IMR-90 (cell line): ENCODE data around the gene FHDC1. TPM values are rescaled to one million over a fixed set of nuclear protein-coding genes. Genes with fewer than 3 reads are reported as not detected.

Experiments
- ATAC-seq: fragments of 200-7000 bp; cut with Tn5 transposase; 2 replicates; pipeline ENCODE4 v1.9.1; 2020; ENCODE audit warnings: low read depth, mild to moderate bottlenecking, moderate library complexity
- BruUV-seq: library from RNA; stranded (reverse); fragments of 400-500 nt; replicated peaks from 2 replicates; lab custom pipeline; 2021; lab: Mats Ljungman, UMichigan
- CTCF ChIA-PET: fragments of 300-600 bp; formaldehyde crosslinking; extraction: SDS; loops from one replicate; lab custom pipeline; 2021; ENCODE audit warnings: antibody characterized with exemption; lab: Yijun Ruan, JAX
- POLR2A ChIA-PET: fragments of 300-600 bp; sonication (Branson Sonifier 250); formaldehyde crosslinking; loops from one replicate; lab custom pipeline; 2022; ENCODE audit warnings: antibody characterized with exemption; ENCODE audit not compliant: unreplicated experiment; lab: Charles Lee
- DNase-seq: peaks from one replicate; pipeline ENCODE4 v3.0.0; 2013
- H2AFZ ChIP-seq: replicated peaks from 2 replicates; pipeline ENCODE3; 2013; ENCODE audit warnings: low read length, mild to moderate bottlenecking; ENCODE audit not compliant: poor library complexity
- H2AK5ac ChIP-seq: 2 replicates; pipeline ENCODE4 v1.6.1; 2013; ENCODE audit warnings: low read depth, low read length, inconsistent platforms
- H2AK9ac ChIP-seq: replicated peaks from 2 replicates; pipeline ENCODE3; 2013; ENCODE audit warnings: mild to moderate bottlenecking, low read depth, low read length, moderate library complexity; ENCODE audit not compliant: poor library complexity
- H2BK120ac ChIP-seq: 2 replicates; pipeline ENCODE4 v1.6.1; 2013; ENCODE audit warnings: low read depth, low read length, inconsistent platforms
- H2BK15ac ChIP-seq: 3 replicates; pipeline ENCODE4 v1.6.1; 2013; ENCODE audit warnings: low read depth, low read length, inconsistent platforms
- H2BK20ac ChIP-seq: 2 replicates; pipeline ENCODE4 v1.6.1; 2013; ENCODE audit warnings: low read depth, mild to moderate bottlenecking, inconsistent platforms, low read length, moderate library complexity
- H2BK5ac ChIP-seq: 2 replicates; pipeline ENCODE4 v1.6.1; 2013; ENCODE audit warnings: mild to moderate bottlenecking, low read depth, low read length, inconsistent platforms; ENCODE audit not compliant: poor library complexity, severe bottlenecking
- H3K14ac ChIP-seq: replicated peaks from 2 replicates; pipeline ENCODE4 v1.6.1; 2013; ENCODE audit warnings: low read depth, low read length, inconsistent platforms
- H3K18ac ChIP-seq: 2 replicates; pipeline ENCODE4 v1.6.1; 2013; ENCODE audit warnings: low read depth, low read length, control low read depth
- H3K23ac ChIP-seq: 2 replicates; pipeline ENCODE4 v1.6.1; 2013; ENCODE audit warnings: low read depth, low read length, inconsistent platforms
- H3K27ac ChIP-seq: 2 replicates; pipeline ENCODE4 v1.5.1; 2013; ENCODE audit warnings: mild to moderate bottlenecking, control low read depth, low read length; ENCODE audit not compliant: insufficient read depth
- H3K27me3 ChIP-seq: 2 replicates; pipeline ENCODE4 v1.6.1; 2013; ENCODE audit warnings: low read length; ENCODE audit not compliant: control insufficient read depth, insufficient read depth
- H3K36me3 ChIP-seq: 2 replicates; pipeline ENCODE4 v1.6.1; 2013; ENCODE audit warnings: low read length, mixed read lengths; ENCODE audit not compliant: control insufficient read depth, insufficient read depth
- H3K4ac ChIP-seq: 2 replicates; pipeline ENCODE4 v1.6.1; 2013; ENCODE audit warnings: low read depth, low read length, inconsistent platforms
- H3K4me1 ChIP-seq: 2 replicates; pipeline ENCODE4 v1.6.1; 2013; ENCODE audit warnings: low read length, mixed read lengths; ENCODE audit not compliant: control insufficient read depth, insufficient read depth
- H3K4me2 ChIP-seq: 2 replicates; pipeline ENCODE4 v1.6.1; 2013; ENCODE audit warnings: low read depth, mild to moderate bottlenecking, control low read depth, low read length, moderate library complexity
- H3K4me3 ChIP-seq: 2 replicates; pipeline ENCODE4 v1.5.1; 2013; ENCODE audit warnings: low read depth, mild to moderate bottlenecking, control low read depth, low read length, moderate library complexity; ENCODE audit not compliant: insufficient read depth
- H3K56ac ChIP-seq: 2 replicates; pipeline ENCODE4 v1.6.1; 2013; ENCODE audit warnings: low read length, inconsistent platforms; ENCODE audit not compliant: insufficient read depth; ENCODE audit errors: extremely low read depth
- H3K79me1 ChIP-seq, 2 experiments: 2 replicates each; pipeline ENCODE4 v1.6.1; 2013; ENCODE audit warnings: low read length in 2 of 2, inconsistent platforms in 1 of 2, low read depth in 1 of 2
- H3K9ac ChIP-seq: 2 replicates; pipeline ENCODE4 v1.6.1; 2013; ENCODE audit warnings: low read depth, low read length, control low read depth
- H3K9me1 ChIP-seq: 2 replicates; pipeline ENCODE4 v1.6.1; 2013; ENCODE audit warnings: low read length, inconsistent platforms; ENCODE audit not compliant: insufficient read depth
- H3K9me3 ChIP-seq: 2 replicates; pipeline ENCODE4 v1.6.1; 2013; ENCODE audit warnings: low read length; ENCODE audit not compliant: control insufficient read depth, insufficient read depth
- H4K20me1 ChIP-seq: 2 replicates; pipeline ENCODE4 v1.6.1; 2013; ENCODE audit warnings: low read length, inconsistent platforms; ENCODE audit not compliant: insufficient read depth
- H4K5ac ChIP-seq: 2 replicates; pipeline ENCODE4 v1.6.1; 2013; ENCODE audit warnings: mild to moderate bottlenecking, low read depth, low read length, control low read depth
- H4K8ac ChIP-seq, 2 experiments: 2 replicates each; pipeline ENCODE4 v1.6.1; 2013; ENCODE audit warnings: low read depth in 2 of 2, low read length in 2 of 2, control low read depth in 1 of 2, inconsistent platforms in 1 of 2
- H4K91ac ChIP-seq: 2 replicates; pipeline ENCODE4 v1.6.1; 2013; ENCODE audit warnings: low read depth, low read length, inconsistent platforms; ENCODE audit not compliant: insufficient read depth
- BHLHE40 ChIP-seq: fragments of 150-350 bp; IDR thresholded peaks from 2 replicates; pipeline ENCODE4 v1.6.1; 2016; ENCODE audit warnings: mild to moderate bottlenecking, low read depth, low read length
- CEBPB ChIP-seq: IDR thresholded peaks from 2 replicates; pipeline ENCODE4 v1.6.1; 2012; ENCODE audit warnings: low read depth, low read length, improper control_type of control experiment
- CHD1 ChIP-seq: IDR thresholded peaks from 2 replicates; pipeline ENCODE4 v1.6.1; 2012; ENCODE audit warnings: low read depth, low read length, improper control_type of control experiment
- FOS ChIP-seq: fragments of 150-350 bp; IDR thresholded peaks from 2 replicates; pipeline ENCODE4 v1.6.1; 2016; ENCODE audit warnings: low read depth, low read length
- MAFK ChIP-seq: IDR thresholded peaks from 2 replicates; pipeline ENCODE4 v1.6.1; 2012; ENCODE audit warnings: low read depth, low read length, improper control_type of control experiment
- MXI1 ChIP-seq: IDR thresholded peaks from 2 replicates; pipeline ENCODE4 v1.6.1; 2012; ENCODE audit warnings: low read depth, mild to moderate bottlenecking, low read length, moderate library complexity, borderline replicate concordance
- NFE2L2 ChIP-seq: fragments of 150-350 bp; IDR thresholded peaks from 2 replicates; pipeline ENCODE4 v1.6.1; 2016; ENCODE audit warnings: low read depth, mild to moderate bottlenecking, low read length
- POLR2A ChIP-seq: IDR thresholded peaks from 2 replicates; pipeline ENCODE4 v1.6.1; 2012; ENCODE audit warnings: mild to moderate bottlenecking, low read depth, low read length
- RAD21 ChIP-seq: IDR thresholded peaks from 2 replicates; pipeline ENCODE4 v1.6.1; 2012; ENCODE audit warnings: low read length, improper control_type of control experiment
- RCOR1 ChIP-seq: IDR thresholded peaks from 2 replicates; pipeline ENCODE4 v1.6.1; 2012; ENCODE audit warnings: mild to moderate bottlenecking, low read length, improper control_type of control experiment; ENCODE audit not compliant: insufficient replicate concordance
- RFX5 ChIP-seq: IDR thresholded peaks from 2 replicates; pipeline ENCODE4 v1.8.0; 2012; ENCODE audit warnings: low read depth, mild to moderate bottlenecking, low read length, moderate library complexity
- WGBS, 2 experiments: methylation state at CpG; one replicate each; pipeline versions ENCODE4 v1.1.5 to v1.1.7; 2013; ENCODE audit warnings: missing lambda C conversion rate in 2 of 2; ENCODE audit not compliant: insufficient read length in 1 of 2; ENCODE audit errors: extremely low coverage in 2 of 2; 5-methylcytosine and 5-hydroxymethylcytosine counted together
- dilution Hi-C: fragments of 300-500 bp; cut with HindIII; formaldehyde crosslinking; loops from one replicate; pipeline ENCODE4 v1.14.3; 2018; ENCODE audit warnings: low sequenced_read_pairs; ENCODE audit not compliant: unreplicated experiment
- in situ Hi-C: fragments of 300-500 bp; cut with MboI; formaldehyde crosslinking; loops from 3 replicates; pipeline ENCODE4 v1.14.3; 2019; ENCODE audit warnings: low sequenced_read_pairs, inconsistent platforms, mixed read lengths
- intact Hi-C: fragments of 100-400 bp; cut with micrococcal nuclease; formaldehyde crosslinking; loops from 2 replicates; pipeline ENCODE4 v1.10.0; 2022
- polyA plus RNA-seq, 3 experiments: library from polyadenylated mRNA; depleted of rRNA; stranded (reverse); fragments of >200 nt; gene quantifications; 2 replicates each; pipeline ENCODE4 v1.2.3, GENCODE V29; 2012; ENCODE audit warnings: low replicate concordance in 1 of 3
- total RNA-seq: library from RNA; depleted of rRNA; stranded (reverse); fragments of >200 nt; gene quantifications from 2 replicates; pipeline ENCODE4 v1.2.3, GENCODE V29; 2012

Gene FHDC1
- total and polyA plus RNA-seq, 2 of the 4 experiments (the other 2 are of a cell fraction) = under 0.01 to 0.09 TPM

DNA sequence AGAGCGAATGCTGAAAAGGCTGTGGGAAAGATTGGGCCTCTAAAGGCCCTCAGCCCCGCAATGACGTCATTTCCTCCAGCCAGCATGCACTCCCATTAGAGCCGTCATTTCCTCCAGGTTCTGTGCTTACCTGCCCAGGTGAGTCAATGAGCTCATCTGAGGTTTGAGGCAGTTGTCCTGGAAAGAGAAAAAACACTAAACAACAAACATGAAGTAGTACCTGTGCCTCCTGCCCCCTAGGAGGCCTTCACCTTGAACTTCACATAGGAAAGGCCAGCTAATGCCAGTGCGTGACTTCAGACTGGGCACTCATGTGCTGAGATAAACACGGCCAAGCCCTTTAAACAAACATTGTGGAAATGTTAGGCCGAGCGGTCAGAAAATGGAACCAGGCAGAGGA, 55.9 kb downstream of the FHDC1 start:
- Histone ChIP-seq H2AK5ac (no peak overlapping the region), H4K20me1 (no peaks in the 10 kb centered on the region), H2BK120ac (no peak overlapping the region), H3K27me3 (peaks cover 19% of the 10 kb centered on the region), H3K9me3 (no peaks in the 10 kb centered on the region), H3K36me3 (no peaks in the 10 kb centered on the region), H4K5ac (no peak overlapping the region), H3K4me1 (no peaks in the 10 kb centered on the region), H4K91ac (no peak overlapping the region), H2BK15ac (no peak overlapping the region), H3K14ac (no peak overlapping the region), H3K9ac (no peak overlapping the region), H3K79me1 (no peaks in the 10 kb centered on the region), H3K4me3 (no peak overlapping the region), H3K4ac (no peak overlapping the region), H3K9me1 (no peaks in the 10 kb centered on the region; the same call in 1 of the 2 replicates), H2BK5ac (no peak overlapping the region), H2AFZ (no peak overlapping the region), H2AK9ac (no peak overlapping the region), H3K56ac (no peak overlapping the region), H3K4me2 (no peak overlapping the region), H3K27ac (no peak overlapping the region), H3K18ac (no peak overlapping the region), H4K8ac (no peak overlapping the region), H2BK20ac (no peak overlapping the region), H3K23ac (no peak overlapping the region)
- in situ Hi-C loops = no loop called here
- no TSS peak for BruUV-seq
- DNase-seq (no peak), ATAC-seq (no peak)
- intact Hi-C loops = no loop called here
- ChIA-PET POLR2A (no interaction called here), CTCF (no interaction called here)
- WGBS, 2 experiments = 60% methylated on average over 2 of the region's 8 CpGs; no CpG with 5 or more reads in 1 of the 2 experiments
- TF ChIP-seq MXI1 (no peak), MAFK (no peak), FOS (no peak), RCOR1 (no peak), POLR2A (no peak), RAD21 (no peak), CHD1 (no peak), BHLHE40 (no peak), NFE2L2 (no peak), CEBPB (no peak), RFX5 (no peak)
- dilution Hi-C loops = no loop called here
